Dermis blood vessel endothelial cell (primary cell): ENCODE data around the gene F13A1. TPM values are rescaled to one million over a fixed set of nuclear protein-coding genes. Genes with fewer than 3 reads are reported as not detected.
A peak's percentile ranks its signal among the peaks of the same experiment; 100 is the strongest.

Experiments
- DNase-seq: peaks from one replicate; pipeline ENCODE4 v3.0.0; 2010
- total RNA-seq: library from RNA; depleted of rRNA; stranded (reverse); fragments of >200 nt; gene quantifications from 2 replicates; pipeline ENCODE4 v1.2.3, GENCODE V29; 2014

Gene F13A1
- total RNA-seq, 1 donor from 2014 or later, result not detected

DNA sequence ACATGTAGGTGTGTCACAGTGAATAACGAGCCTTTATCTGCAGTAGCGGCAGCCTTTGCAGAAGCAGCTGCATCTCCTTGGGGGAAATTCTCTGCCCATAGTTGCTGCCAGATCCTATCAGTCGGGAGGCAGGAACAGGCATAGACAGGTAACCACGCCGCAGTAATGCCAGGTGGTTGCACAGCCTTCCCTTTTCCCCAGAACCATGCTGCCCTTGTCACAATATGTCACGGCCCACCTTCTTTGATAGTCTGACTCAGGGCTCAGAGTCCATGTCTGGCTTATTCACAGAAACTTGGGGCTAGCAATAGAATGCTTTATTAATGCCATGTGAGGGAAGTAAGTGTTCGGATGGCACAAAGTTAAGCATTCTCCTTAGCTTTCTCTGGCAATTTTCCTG, 76.6 kb downstream of the F13A1 start:
- no peak for DNase-seq

GRCh38 chr6:6239598-6240581, 80.6 kb downstream of the F13A1 start:
- DNase-seq, result no peak

DNA sequence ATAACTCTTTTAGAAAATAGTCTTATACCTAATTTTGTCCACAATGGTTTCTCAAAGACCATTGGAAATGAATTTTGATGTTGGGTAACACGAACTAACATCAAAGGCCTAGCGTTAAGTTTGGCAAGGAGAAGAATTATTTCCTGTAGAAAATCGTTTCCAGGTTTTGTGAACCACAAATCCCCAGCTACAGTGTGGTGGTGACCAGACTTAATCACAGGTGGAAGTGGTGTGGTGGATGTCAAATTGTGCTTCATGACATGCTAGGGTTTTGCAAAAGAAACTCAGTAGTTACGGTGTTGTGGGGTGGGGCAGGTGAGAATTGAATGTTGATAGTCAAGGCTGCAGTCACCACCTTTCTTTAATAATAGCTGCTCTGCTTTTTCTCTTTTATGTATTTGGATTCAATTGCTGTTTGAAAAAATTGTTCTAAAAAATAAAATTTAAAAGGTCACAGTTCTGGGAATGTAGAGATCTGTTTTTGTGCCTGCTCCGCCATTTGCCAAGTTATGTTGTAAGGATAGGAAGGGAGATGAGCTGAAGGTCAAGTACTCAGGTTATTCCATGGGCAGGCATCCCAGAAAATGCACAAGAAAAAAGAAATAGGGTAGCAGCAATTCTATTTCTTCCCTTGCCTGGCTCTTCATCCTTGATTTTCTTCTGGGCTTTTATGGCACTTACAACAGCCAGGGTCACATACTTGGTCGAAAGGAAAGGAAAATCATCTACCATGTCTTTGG, 83.6 kb downstream of the F13A1 start:
- DNase-seq, result no peak

DNA sequence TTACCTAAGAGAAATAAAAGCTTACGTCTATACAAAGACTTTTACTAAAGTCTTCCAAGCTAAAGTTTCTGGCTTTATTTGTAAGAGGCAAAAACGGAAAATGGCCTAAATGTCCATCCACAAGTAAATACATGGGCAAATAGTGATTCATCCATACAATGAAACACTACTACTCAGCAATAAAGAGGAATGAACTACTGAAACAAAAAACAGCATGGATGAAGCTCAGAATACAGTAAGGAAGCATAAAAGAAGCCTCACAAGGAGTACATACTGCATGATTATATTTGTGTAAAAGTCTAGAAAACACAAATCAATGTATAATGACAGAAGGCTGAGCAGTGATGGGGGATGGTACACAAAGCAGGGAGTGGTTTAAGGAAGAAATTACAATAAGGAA, 84.7 kb downstream of the F13A1 start:
- DNase-seq, result no peak

- DNase-seq, result no peak
These were observed 85.5 kb downstream of the F13A1 start for GRCh38 chr6:6234963-6235362.

DNA sequence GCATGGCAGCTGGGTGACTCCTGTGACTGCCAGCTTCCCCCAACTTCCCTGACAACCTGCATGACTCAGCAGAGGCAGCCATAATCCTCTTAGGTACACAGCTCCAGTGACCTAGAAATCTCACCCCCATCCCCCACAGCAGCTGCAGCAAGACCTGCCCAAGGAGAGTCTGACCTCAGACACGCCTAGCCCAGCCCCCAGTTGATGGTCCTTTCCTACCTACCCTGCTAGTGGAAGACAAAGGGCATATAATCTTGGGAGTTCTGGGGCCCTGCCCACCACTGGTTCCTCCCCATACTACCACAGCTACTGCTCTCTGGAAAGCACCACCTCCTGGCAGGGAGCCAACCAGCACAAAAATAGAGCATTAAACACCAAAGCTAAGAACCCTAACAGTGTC, 90.2 kb downstream of the F13A1 start:
- no peak for DNase-seq

DNA sequence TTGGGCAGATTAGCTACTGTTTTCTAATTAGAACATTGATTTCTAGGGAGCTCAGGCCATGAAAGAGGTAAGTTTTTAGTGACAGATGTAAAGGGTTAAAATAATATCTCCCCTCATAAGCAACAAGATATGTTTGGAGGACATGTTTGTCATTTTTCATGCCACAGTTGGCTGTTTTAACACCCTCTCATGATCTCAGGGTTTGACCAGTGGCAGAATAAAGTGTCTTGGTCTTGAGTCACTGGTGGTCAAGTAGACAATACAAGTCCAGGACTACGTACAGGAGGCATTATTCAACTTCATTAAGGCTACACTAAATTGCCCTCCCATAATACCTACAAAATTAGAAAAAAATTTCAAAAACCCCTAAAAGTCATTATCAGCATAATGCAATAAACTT, 92.6 kb downstream of the F13A1 start:
- no peak for DNase-seq

DNA sequence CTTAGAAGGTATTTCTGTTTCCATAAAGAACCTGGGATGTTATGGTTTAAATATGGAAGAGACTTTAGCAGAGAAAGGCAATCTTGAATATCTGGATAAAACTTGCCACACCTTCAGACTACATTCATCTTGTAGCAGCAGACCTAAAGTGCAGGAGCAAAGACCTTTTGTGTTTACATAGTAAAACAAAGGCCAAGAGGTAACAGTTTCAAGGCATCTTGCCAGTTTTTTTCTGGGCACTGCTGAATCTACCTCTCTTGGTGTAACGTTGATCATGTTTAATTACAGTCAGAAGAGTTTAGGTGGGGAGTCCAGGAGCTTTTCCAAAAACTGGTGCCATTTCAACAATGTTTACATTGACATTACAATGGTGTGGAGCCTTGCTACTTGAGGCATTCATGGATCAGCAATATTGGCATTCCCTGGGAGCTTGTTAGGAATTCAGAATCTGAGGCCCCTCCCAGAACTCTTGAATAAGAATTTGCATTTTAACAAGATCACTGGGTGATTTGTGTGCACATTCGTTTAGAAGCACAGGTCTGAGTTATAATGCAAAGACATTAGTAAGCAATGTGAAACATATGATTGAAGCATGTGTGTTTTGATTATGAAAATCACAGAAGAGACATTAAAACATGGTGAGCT, 94.5 kb downstream of the F13A1 start:
- DNase-seq, result no peak

DNA sequence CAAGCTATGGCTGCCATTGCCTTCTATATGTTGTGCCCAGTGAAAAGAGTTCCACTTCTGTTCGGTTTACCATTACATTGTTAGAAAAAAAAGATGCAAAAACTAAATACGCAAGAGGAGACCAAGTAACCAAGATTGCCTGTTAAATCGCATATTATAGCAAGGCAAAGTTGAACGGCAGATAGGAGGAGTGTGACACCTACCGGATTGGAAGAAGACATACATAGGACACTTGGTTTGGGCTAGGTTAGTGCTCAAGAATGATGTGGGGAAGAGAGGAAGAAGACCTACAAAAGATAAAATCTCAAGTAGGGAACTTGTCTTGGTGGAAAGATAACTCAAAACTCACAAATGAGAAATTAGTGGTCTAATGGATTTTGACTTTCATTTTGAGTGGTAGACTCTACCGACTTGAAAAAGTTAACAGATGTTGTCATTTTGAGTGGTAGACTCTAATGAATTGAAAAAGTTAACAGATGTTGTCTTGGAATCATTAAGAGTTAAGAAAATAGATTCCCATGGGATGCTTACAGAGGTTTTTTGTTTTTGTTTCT, 95.5 kb downstream of the F13A1 start:
- no peak for DNase-seq

DNA sequence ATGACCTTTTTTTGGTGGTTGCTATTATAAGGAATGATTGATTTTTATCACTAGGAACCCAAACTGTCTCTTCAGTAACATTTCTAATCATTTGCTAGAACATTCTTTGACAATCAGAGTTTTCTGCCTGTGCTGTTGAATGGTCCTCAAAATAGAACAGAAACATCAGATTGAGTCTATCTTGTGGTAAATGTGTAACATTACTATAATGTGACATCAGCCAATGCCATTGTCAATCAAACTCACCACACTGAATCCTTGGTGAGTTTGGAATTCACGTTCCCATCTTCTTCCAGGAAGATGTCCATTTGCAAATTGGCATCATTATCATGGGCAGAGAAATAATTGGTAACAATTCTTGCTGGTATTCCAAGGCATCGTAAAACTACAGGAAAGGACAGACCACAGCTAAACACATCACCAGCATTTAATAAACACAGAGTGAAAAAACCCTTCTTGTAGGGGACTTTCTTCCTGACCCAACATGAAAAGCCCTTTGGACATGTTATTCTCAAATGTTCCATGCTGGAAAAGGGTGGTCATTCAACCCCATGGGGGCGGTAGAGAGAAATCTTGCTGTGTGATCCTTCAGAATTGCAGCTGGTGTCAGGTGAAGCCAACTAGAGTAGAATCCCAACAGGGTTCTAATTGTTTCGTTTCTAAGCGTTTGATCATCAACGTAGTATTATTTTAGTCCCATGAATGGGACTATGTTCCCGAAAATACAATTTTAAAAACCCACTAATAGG, 98.5 kb downstream of the F13A1 start:
- peak; percentile 3 for DNase-seq

- no peak for DNase-seq
These were observed 99.7 kb downstream of the F13A1 start for GRCh38 chr6:6220718-6221117.

GRCh38 chr6:6219716-6220115, 100.7 kb downstream of the F13A1 start:
- no peak for DNase-seq

- no peak for DNase-seq
These were observed 101.7 kb downstream of the F13A1 start for GRCh38 chr6:6218759-6219085.

GRCh38 chr6:6217855-6218758, 102.4 kb downstream of the F13A1 start:
- no peak for DNase-seq

DNA sequence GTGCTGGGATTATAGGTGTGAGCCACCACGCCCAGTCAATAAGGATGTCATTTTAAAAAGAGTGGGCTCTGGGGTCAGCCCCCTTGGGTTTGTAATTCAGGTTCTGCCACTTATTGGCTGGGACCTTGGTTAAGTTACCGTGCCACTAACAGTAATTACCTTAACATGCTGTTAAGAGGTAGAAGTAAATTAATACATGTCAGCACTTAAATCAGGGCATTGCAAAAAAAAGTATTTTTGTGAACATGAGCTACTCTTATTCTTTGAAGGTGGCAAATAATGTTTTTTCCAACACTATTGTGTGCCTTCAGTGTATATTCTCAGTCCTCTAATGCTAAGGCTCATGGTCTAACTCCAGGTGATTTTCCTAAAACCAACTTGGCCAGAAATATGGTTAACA, 109.5 kb downstream of the F13A1 start:
- no peak for DNase-seq

DNA sequence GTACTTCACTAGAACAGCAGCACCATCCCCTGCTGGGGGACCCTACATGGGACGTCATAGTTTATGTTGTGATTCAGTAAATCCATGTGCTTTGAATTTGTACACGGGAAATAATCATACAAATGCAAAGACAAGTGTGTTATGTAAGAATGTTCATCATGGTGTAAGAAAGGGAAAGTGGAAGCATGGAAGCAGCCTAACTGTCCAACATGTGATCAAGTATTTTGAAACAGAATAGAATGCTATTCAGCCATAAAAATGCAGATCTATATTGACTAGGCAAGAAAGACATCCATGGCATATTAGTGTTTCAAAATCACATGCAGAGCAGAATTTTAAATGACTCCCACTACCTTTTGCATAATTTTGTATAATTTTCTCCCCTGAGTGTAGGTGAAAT, 117.6 kb downstream of the F13A1 start:
- DNase-seq, result no peak

DNA sequence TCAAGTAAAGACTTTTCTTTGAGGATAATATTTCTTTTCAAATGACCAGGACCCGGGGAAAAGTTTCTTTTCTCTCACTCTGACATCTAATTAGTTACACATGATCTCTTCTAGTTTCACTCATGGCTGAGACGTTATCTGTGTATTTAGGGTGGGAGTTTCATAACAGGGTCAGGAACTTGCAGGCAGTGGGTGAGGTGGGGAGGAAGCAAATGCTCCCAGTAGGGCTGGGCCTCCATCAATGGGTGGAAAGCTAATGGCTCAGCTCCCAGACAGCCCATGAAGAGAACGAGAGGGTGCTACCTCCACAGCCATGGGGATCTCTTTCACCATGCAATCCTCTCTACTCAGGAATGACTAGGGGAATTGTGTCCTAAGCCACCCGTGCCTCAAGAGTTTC, 119.3 kb downstream of the F13A1 start:
- no peak for DNase-seq

DNA sequence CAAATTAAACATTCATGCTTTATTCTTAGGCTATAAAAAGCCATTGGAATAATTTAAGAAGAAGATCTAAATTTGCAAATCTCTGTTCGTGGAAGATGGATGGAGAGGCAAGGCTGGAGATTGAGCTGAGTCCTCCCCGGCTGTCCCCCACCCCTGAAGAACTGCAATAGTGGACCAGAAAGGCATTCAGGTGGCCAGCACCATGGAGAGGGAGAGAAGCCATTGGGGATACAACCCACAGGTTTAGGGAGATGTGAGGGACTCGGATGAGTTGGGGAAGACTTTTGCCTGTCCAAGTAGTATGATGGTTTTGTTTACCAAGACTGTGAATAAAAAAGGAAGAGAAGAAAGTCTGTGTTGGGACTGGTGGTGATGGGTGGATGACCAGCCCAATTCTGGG, 120.8 kb downstream of the F13A1 start:
- DNase-seq, result no peak

- DNase-seq, result no peak
These were observed 123.7 kb downstream of the F13A1 start for GRCh38 chr6:6196762-6197161.

DNA sequence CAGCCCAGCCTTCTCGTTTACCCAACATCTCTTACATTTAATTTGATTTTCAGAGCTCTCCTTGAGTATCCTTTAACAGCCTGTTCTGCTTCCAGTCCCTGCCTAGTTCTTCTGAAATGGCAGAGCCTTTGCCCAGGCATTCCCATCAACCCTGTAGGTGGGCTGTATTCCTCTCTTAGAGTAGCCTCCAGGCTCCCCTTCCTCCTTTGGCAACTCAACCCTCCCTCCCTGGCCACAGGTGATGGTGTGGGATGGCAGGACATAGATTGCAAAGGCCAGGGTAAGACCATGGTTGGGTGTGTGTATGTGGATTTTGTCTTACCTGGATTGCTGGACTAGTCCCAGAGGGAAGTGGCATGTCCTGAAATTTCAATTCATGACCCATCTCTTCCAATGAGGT, 125.4 kb downstream of the F13A1 start:
- no peak for DNase-seq

DNA sequence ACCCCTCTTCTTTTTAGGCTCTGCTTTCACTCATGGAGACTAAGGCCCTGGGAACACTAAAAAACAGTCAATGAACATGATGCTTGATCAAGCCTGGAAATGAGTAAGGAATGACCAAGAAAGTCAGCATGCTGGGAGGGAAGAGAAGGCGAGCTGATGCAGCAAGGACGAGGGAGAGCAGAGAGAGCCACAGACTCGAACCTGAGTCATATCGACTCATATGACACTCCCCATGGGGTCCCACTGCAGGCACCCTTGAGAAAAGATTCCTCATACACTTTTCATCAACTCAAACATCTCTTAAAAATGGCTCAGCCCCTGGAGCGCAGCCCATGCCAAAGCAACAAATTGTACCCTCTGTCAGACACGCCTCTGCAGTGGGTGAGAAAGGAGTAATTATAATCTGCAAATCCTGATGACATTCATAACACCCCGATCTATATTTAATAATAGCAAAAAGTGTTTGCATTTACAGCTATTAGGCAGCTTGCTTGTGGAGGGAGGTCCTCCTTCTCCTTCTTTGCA, 127.2 kb downstream of the F13A1 start:
- no peak for DNase-seq
